GM23248 (cell line): ENCODE results near the gene STRIP1. TPM values are rescaled to one million over a fixed set of nuclear protein-coding genes. Genes with fewer than 3 reads are reported as not detected.

ENCODE experiments used
- DNase-seq: peaks from one replicate; pipeline ENCODE4 v3.0.0-alpha.2; 2015
- H2AFZ ChIP-seq: fragments of 200-600 bp; sonication (generic); 2 replicates; pipeline ENCODE4 v1.6.1; 2016; ENCODE audit warnings: antibody characterized with exemption
- H3F3A ChIP-seq: fragments of 200-600 bp; sonication (generic); 2 replicates; pipeline ENCODE4 v1.6.1; 2016; ENCODE audit warnings: mild to moderate bottlenecking, antibody characterized with exemption, mixed run types; ENCODE audit not compliant: insufficient read depth
- H3K27ac ChIP-seq: fragments of 200-600 bp; sonication (generic); 2 replicates; pipeline ENCODE4 v1.5.1; 2016; ENCODE audit warnings: mild to moderate bottlenecking
- H3K27me3 ChIP-seq: fragments of 200-600 bp; sonication (generic); replicated peaks from 2 replicates; pipeline ENCODE4 v1.6.1; 2016; ENCODE audit warnings: mild to moderate bottlenecking; ENCODE audit not compliant: insufficient read depth
- H3K36me3 ChIP-seq: fragments of 200-600 bp; sonication (generic); 2 replicates; pipeline ENCODE4 v1.6.1; 2016; ENCODE audit warnings: low read depth, mild to moderate bottlenecking
- H3K4me1 ChIP-seq: fragments of 200-600 bp; sonication (generic); 2 replicates; pipeline ENCODE4 v1.6.1; 2016; ENCODE audit warnings: mild to moderate bottlenecking; ENCODE audit not compliant: insufficient read depth
- H3K4me2 ChIP-seq: fragments of 200-600 bp; sonication (generic); one replicate; pipeline ENCODE4 v1.6.1; 2016; ENCODE audit warnings: mild to moderate bottlenecking; ENCODE audit not compliant: unreplicated experiment
- H3K4me3 ChIP-seq: fragments of 200-600 bp; sonication (generic); 2 replicates; pipeline ENCODE4 v1.5.1; 2016; ENCODE audit warnings: mild to moderate bottlenecking
- H3K79me2 ChIP-seq: fragments of 200-600 bp; sonication (generic); 2 replicates; pipeline ENCODE4 v1.6.1; 2016; ENCODE audit warnings: mild to moderate bottlenecking; ENCODE audit not compliant: insufficient read depth
- H3K9ac ChIP-seq: fragments of 200-600 bp; sonication (generic); 2 replicates; pipeline ENCODE4 v1.6.1; 2016; ENCODE audit warnings: mild to moderate bottlenecking
- H3K9me2 ChIP-seq: fragments of 200-600 bp; sonication (generic); 2 replicates; pipeline ENCODE4 v1.6.1; 2016; ENCODE audit warnings: mixed run types, mild to moderate bottlenecking, moderate library complexity; ENCODE audit not compliant: insufficient read depth
- H3K9me3 ChIP-seq: fragments of 200-600 bp; sonication (generic); one replicate; pipeline ENCODE4 v1.6.1; 2017; ENCODE audit warnings: low read depth
- H4K20me1 ChIP-seq: fragments of 200-600 bp; sonication (generic); 2 replicates; pipeline ENCODE4 v1.6.0; 2016; ENCODE audit not compliant: insufficient read depth
- EZH2 ChIP-seq: fragments of 200-600 bp; sonication (generic); IDR thresholded peaks from 2 replicates; pipeline ENCODE4 v1.6.1; 2018; ENCODE audit warnings: antibody characterized with exemption, mild to moderate bottlenecking; ENCODE audit not compliant: insufficient read depth, poor library complexity, severe bottlenecking
- EZH2phosphoT487 ChIP-seq: fragments of 200-600 bp; sonication (generic); IDR thresholded peaks from 2 replicates; pipeline ENCODE4 v1.6.1; 2018; ENCODE audit warnings: antibody characterized with exemption, moderate library complexity, mild to moderate bottlenecking, low read depth; ENCODE audit not compliant: insufficient read depth
- WGBS, 2 experiments: methylation state at CpG; one replicate each; pipeline ENCODE4 v1.1.6; 2015 to 2017; ENCODE audit warnings: low lambda C conversion rate in 2 of 2, low coverage in 1 of 2; ENCODE audit errors: missing lambda C conversion rate in 2 of 2; 5-methylcytosine and 5-hydroxymethylcytosine counted together
- in situ Hi-C: fragments of 300-500 bp; cut with MboI; formaldehyde crosslinking; loops from 2 replicates; pipeline ENCODE4 v1.15.0; 2020
- polyA plus RNA-seq: library from polyadenylated mRNA; unstranded; fragments of >200 nt; fragmentation: Nextera tagmentation; extraction: Ambion mirVana; gene quantifications from 2 replicates; pipeline ENCODE4 v1.2.1, GENCODE V29; 2016
- total RNA-seq: library from RNA; depleted of rRNA; stranded (reverse); fragments of >200 nt; shearing (Covaris generic); gene quantifications from 2 replicates; pipeline ENCODE4 v1.2.3, GENCODE V29; 2014

STRIP1 gene
- total and polyA plus RNA-seq, 2 experiments from 2014 or later, result 24.4 to 49.9 TPM

GRCh38 chr1:110049801-110050601 lies 15.6 kb downstream of the STRIP1 start:
- in situ Hi-C loops, result no loop called here
- TF ChIP-seq EZH2phosphoT487 (no peak), EZH2 (no peak)
- peak overlapping the region; percentile 76 for H3K4me2 ChIP-seq
- peaks cover 39% of the 10 kb centered on the region for H3K4me1 ChIP-seq
- WGBS, 2 experiments, result 75 to 76% methylated on average over 11 of the region's 11 CpGs
- peaks cover 50% of the 10 kb centered on the region for H3F3A ChIP-seq
- DNase-seq, result no peak
- peaks cover 64% of the 10 kb centered on the region for H3K36me3 ChIP-seq
- H2AFZ ChIP-seq, result no peak overlapping the region
- no peaks in the 10 kb centered on the region for H3K79me2 ChIP-seq
- no peaks in the 10 kb centered on the region for H3K27me3 ChIP-seq
- no peak overlapping the region for H3K4me3 ChIP-seq
- peak overlapping the region; percentile 70 for H3K27ac ChIP-seq
- H3K9ac ChIP-seq, result peak overlapping the region; percentile 59
- H3K9me3 ChIP-seq, result no peaks in the 10 kb centered on the region
- H3K9me2 ChIP-seq, result no peaks in the 10 kb centered on the region
- H4K20me1 ChIP-seq, result no peaks in the 10 kb centered on the region

- Histone ChIP-seq H3K27ac (peak overlapping the region; percentile 70), H3K27me3 (no peaks in the 10 kb centered on the region), H3K36me3 (peaks cover 58% of the 10 kb centered on the region), H2AFZ (no peak overlapping the region), H3K9me3 (no peaks in the 10 kb centered on the region), H3K4me3 (no peak overlapping the region), H3K9me2 (no peaks in the 10 kb centered on the region), H4K20me1 (no peaks in the 10 kb centered on the region), H3K4me2 (peak overlapping the region; percentile 76), H3F3A (peaks cover 57% of the 10 kb centered on the region), H3K4me1 (peaks cover 46% of the 10 kb centered on the region), H3K79me2 (no peaks in the 10 kb centered on the region), H3K9ac (peak overlapping the region; percentile 59)
- in situ Hi-C loops, result no loop called here
- 11 to 17% methylated on average over 4 of the region's 4 CpGs for WGBS, 2 experiments
- TF ChIP-seq EZH2 (no peak), EZH2phosphoT487 (no peak)
- peak; percentile 82 for DNase-seq
Observed at GRCh38 chr1:110050602-110051261, 16.3 kb downstream of the STRIP1 start.

- Histone ChIP-seq H2AFZ (no peak overlapping the region), H3F3A (peaks cover 63% of the 10 kb centered on the region), H3K27ac (peak overlapping the region; percentile 70), H3K4me3 (no peak overlapping the region), H3K9me2 (no peaks in the 10 kb centered on the region), H3K9ac (peak overlapping the region; percentile 59), H4K20me1 (no peaks in the 10 kb centered on the region), H3K79me2 (no peaks in the 10 kb centered on the region), H3K4me1 (peaks cover 51% of the 10 kb centered on the region), H3K9me3 (no peaks in the 10 kb centered on the region), H3K27me3 (no peaks in the 10 kb centered on the region), H3K4me2 (peak overlapping the region; percentile 76), H3K36me3 (peaks cover 52% of the 10 kb centered on the region)
- WGBS, 2 experiments, result 0 to 11% methylated on average over 2 of the region's 2 CpGs
- in situ Hi-C loops, result no loop called here
- DNase-seq, result peak; percentile 69
- TF ChIP-seq EZH2, result no peak
- TF ChIP-seq EZH2phosphoT487, result no peak
Observed at GRCh38 chr1:110051262-110051648, 16.8 kb downstream of the STRIP1 start.

- Histone ChIP-seq H3K4me2 (no peak overlapping the region), H3K27ac (no peak overlapping the region), H3F3A (peaks cover 73% of the 10 kb centered on the region), H3K4me3 (no peak overlapping the region), H3K9me3 (no peaks in the 10 kb centered on the region), H3K9me2 (no peaks in the 10 kb centered on the region), H3K4me1 (peaks cover 75% of the 10 kb centered on the region), H2AFZ (no peak overlapping the region), H3K79me2 (no peaks in the 10 kb centered on the region), H3K9ac (no peak overlapping the region), H4K20me1 (no peaks in the 10 kb centered on the region), H3K27me3 (no peaks in the 10 kb centered on the region), H3K36me3 (peaks cover 30% of the 10 kb centered on the region)
- TF ChIP-seq EZH2phosphoT487 (no peak), EZH2 (no peak)
- WGBS, 2 experiments, result 58 to 59% methylated on average over 16 of the region's 16 CpGs
- in situ Hi-C loops, result no loop called here
- peak; percentile 53 for DNase-seq
Observed at GRCh38 chr1:110053552-110054428, 19.4 kb downstream of the STRIP1 start.
